ENCODE data around the gene PEX10.

Gene PEX10

DNA sequence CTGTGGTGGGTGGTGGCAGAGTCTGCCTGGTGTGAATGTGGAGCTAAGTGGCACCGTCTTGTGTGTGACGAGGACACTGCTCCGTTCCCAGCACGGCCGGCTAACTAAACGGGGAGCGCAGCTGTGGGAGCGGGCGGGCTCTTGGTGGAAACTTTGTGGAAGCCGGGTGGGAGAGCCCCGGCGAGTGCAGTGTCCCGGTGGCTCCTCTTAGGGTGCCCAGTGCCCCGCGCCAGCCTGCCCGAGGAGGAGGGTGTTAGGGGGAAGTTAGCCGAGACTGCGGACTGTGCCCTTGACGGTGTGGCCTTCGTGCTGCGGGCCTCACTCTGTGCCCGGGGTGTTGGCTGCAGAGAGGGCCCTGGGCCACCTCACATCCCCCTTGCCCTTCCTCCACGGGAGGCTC lies 9.9 kb downstream of the PEX10 start:
- no peak for FAIRE-seq

- no peak for FAIRE-seq
These were observed 11.3 kb downstream of the PEX10 start for GRCh38 chr1:2400950-2401649.

- no peak for FAIRE-seq
These were observed 11.8 kb downstream of the PEX10 start for GRCh38 chr1:2400576-2400909.

GRCh38 chr1:2399890-2400575 lies 12.3 kb downstream of the PEX10 start:
- no peak for FAIRE-seq

DNA sequence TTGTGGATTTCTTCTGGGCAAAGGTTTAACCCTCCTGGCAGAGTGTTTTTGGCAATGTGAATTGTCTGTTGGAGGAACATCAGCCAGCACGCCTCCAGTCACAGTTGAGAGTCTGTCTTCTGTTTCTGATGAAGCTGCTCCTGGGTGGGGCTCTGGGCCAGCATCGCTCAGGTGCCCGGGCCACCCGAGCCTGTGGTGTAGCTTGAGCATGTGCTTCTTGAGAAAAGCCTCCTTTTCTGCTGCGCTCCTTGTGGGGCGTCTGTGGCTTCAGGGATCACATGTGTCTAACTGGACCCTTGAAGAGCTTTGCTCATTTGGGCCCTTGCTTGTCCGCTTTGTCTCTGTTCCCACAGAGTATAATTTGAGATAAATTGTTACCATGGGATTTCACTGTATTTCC lies 13.5 kb downstream of the PEX10 start:
- no peak for FAIRE-seq

DNA sequence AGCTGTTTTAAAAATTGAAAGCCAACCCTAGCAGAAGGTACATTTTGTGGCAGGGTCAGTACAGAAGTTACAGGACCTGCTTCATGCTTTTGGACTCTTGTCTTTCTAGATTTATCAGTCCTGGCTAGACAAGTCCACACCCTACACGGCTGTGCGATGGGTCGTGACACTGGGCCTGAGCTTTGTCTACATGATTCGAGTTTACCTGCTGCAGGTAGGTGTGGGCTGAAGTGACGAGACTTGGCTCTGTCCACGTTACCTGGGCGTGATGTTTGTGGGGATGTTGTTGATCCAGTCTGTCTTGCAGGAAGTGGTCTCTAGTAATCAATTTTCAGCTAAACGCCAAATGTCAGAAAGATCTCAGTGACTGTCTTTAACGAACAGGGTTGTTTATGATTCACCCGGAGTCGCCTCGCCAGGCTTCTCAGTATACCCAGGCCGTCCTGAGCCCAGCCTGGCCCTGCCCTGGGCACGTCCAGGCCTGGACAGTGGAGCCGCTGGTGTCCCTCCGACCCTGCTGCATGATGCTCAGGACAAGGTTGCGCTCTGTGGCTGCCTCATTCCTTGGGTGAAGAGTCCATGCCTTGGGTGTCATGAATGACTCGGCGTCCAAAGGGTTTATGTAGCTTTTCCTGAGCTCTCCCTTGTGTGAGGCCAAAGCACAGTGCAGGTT lies 15.2 kb downstream of the PEX10 start:
- FAIRE-seq, result no peak

DNA sequence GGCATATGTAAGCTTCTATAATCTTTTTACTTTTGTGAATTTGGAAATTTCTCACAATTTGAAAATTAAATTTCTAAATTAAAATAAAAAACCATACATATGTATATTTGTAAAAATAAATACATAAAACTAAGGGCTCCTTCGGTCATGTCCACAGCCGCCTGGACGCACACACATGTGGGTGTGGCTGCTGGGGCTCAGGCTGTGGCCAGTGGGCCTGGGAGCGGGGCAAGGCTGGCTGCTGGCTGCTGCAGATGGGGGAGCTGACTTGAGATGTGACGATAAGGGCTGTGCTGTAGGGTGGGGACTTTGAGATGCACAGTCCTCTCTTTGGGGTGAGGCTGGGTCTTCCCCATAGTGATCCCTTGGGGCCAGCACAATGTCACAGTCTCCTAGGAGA lies 15.9 kb downstream of the PEX10 start:
- no peak for FAIRE-seq

- no peak for FAIRE-seq
These were observed 16.3 kb downstream of the PEX10 start for GRCh38 chr1:2396059-2396458.

DNA sequence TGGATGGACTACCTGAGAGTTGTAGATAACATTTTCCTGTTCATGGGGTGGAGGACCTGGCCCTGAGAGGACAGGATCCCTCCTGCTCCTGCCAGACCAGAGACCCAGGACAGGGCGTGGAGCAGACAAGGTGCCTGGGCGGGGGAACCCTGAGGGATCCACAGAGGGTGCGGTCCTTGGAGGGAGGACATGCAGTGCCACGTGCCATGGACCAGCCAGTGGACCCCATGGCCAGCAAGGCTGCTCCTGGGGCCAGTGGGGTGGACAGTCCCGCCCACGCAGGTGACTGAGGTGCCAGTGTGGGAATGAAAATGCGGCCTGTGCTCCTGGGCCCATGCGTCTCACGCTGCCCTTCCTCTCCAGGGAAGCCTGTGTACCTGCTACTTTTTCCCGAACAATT lies 17.1 kb downstream of the PEX10 start:
- FAIRE-seq, result no peak

DNA sequence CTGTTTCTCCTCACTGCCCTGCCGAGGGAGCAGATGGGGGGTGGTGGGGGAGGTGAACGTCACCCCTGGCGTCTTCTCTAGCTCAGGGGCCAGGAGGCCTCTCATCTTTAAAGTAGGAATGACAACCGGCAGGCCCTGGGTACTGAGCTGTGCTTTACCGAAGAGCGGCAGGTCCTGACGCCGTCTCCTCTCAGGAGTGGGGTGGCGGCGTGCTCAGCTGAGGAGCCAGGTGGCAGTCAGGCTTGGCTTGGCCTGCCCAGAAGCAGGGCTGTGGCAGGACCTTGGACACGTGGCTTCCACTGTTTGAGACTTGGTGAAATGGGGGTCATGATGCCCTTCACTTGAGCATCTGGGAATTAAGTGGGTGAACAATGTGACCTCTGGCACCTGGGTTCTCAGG lies 17.6 kb downstream of the PEX10 start:
- no peak for FAIRE-seq

DNA sequence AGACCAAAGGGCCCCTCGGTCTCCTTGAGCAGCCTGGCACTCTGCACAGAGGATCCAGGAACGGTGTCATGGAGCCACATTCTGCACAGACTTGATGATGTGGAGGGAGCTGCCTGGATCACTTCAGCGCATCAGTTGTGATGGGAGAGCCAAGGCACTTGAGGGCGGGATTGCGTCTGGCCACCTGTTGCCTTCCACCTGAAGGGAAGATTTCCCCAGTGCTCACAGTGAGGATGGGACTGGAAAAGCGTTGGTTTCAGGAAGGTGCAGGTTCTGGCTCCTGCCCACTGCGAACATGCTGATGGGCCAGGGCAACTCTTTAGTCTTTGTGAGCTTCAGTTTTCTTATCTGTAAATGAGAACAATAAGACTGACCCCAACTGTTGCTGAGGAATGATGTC lies 18.1 kb downstream of the PEX10 start:
- FAIRE-seq, result no peak

GRCh38 chr1:2393471-2393877 lies 18.9 kb downstream of the PEX10 start:
- no peak for FAIRE-seq

DNA sequence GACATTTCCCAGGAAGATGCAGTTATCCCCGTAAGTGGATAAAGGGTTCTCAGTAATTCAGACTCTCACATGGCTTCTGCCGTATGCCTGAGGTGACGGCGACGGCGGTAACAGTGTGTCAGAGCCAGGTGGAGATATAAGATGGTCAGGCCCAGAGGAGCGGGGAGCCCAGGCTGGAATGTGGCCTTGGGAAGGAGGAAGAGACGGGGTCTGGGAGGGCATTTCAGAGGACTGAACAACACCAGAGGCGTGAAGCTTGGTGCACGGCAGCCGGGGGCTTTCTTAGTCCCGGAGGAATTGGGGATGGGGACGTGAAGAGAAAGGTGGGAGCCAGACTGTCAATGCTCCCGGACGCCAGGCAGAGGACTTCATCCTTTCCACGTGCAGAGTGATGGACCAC lies 19.7 kb downstream of the PEX10 start:
- FAIRE-seq, result no peak

DNA sequence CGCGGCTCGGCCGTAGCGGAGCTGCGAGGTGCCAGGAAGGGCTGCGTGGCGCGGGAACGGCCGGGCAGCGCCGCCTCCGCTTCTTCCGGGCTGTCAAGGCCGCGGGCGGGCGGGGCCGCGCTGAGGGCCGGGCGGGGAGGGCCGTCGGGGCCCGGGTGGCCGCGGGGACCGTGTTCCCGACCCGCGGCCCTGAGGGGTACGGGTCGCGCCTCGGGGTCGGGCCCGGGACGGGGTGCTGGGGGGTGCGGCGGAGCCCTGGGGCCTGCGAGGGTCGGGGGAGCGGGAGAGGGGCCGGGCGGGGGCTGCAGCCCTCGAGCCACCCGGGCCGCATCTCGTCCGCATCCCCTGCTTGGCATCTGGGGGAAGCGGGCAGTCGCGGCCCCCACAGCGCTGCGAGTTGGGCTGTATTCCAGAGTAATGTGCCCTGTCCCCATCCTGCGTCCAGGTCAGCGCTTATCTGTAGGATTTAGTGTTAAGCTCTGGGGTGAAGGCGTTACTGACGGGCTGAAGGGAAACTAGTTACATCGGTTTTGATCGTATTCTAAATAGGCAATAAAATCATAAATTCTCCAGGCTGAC lies 20.3 kb downstream of the PEX10 start:
- no peak for FAIRE-seq

GRCh38 chr1:2391041-2391930 lies 21.1 kb downstream of the PEX10 start, which contains the start of the genes MORN1 and RER1:
MORN1 (minus strand) TSS chr1:2391554; CDS start chr1:2391533, 21 bp downstream.
RER1 (plus strand) TSS chr1:2391841; CDS start chr1:2395791, 3,950 bp downstream.
- FAIRE-seq, result peak; percentile 81

- no peak for FAIRE-seq
These were observed 22.7 kb downstream of the PEX10 start for GRCh38 chr1:2389644-2390043.

- no peak for FAIRE-seq
These were observed 24.1 kb downstream of the PEX10 start for GRCh38 chr1:2388004-2388913.

DNA sequence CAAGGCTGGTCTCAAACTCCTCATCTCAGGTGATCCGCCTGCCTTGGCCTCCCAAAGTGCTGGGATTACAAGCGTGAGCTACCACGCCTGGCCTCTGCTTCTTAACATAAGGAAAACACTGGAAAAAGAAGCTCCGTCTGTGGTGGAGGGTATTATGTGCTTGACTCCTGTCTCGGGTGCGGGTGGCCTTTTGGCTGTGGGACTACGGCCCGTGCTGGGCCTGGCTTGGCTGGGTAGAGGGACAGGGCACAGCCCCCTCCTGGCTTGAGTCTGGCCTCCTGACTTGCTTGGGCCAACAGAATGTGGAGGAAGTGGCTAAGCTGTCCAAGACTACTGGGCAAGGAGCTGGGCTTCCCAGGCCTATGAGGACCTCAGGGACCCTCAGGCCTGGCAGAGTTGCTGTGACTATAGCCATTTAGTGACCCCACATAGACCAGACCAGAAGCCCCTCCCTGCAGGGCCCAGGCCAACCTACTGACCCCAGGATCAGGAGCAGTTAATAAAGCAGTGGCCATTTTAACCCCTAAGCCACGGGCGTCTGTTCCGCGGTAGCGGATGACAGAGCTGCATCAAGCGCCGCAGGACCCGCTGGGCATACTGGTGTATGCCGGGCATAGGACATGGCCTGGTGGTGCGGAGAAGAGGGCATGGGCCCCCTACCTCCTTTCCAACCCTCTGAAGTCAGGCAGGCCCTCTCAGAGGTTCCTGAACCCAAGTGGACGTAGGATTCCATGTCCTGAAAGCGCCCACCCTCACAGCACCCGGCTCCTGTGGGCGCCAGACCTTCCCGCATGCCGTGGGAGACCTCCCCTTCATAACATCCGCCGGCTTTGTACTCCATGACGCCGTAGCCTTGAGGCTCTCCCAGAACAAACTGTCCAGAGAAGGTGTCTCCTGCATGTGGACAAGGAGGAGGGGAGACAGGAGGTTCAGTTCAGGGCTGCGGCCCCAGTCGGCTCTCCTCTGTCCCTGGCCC lies 25.4 kb downstream of the PEX10 start:
- no peak for FAIRE-seq

GRCh38 chr1:2385606-2386280 lies 26.6 kb downstream of the PEX10 start:
- no peak for FAIRE-seq
